Gastroesophageal sphincter (tissue), 3 donors: ENCODE data around the gene SYK.

ENCODE experiments used
- POLR2A ChIP-seq, 2 donors: fragments of 450-650 bp; IDR thresholded peaks; one replicate each; pipeline ENCODE4 v1.6.1; 2017; ENCODE audit warnings: antibody characterized with exemption in 2 of 2, mild to moderate bottlenecking in 2 of 2, moderate library complexity in 1 of 2
- POLR2AphosphoS5 ChIP-seq: sonication (generic); formaldehyde crosslinking; IDR thresholded peaks from one replicate; pipeline ENCODE4 v1.6.1; 2017; ENCODE audit warnings: antibody characterized with exemption
- TF ChIP-seq, protein P1 (sequence below), 4 experiments: fragments of 200-600 bp in 2 of 4; fragments of 450-650 bp in 2 of 4; sonication (generic) in 1 of 4; IDR thresholded peaks; one replicate each; pipeline ENCODE4 v1.5.1; 2017 to 2019; ENCODE audit warnings: antibody characterized with exemption in 4 of 4, mild to moderate bottlenecking in 2 of 4, moderate library complexity in 2 of 4

DNA sequence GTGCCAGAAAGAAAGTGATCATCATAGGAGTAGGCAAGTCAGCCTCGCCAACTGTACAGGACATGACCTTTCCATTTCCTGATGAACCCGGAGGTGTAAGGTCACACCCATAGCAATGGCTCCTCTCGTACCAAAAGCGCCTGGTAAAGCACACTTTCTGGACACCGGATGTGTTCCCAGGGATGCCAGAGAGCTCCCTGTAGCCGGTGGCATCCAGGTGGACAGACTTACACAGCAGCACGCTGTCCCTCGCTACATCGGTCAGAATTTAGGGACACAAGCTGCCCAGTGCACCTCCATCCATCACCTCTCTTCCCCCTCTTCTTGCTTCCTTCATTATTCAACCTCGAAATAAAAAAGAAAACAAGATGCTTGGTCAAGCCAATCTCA, 105.4 kb downstream of the SYK start:
- TF ChIP-seq POLR2A (IDR thresholded peaks at IDR 0.05) (no peak), POLR2AphosphoS5 (no peak)
- TF ChIP-seq, protein P1, sequence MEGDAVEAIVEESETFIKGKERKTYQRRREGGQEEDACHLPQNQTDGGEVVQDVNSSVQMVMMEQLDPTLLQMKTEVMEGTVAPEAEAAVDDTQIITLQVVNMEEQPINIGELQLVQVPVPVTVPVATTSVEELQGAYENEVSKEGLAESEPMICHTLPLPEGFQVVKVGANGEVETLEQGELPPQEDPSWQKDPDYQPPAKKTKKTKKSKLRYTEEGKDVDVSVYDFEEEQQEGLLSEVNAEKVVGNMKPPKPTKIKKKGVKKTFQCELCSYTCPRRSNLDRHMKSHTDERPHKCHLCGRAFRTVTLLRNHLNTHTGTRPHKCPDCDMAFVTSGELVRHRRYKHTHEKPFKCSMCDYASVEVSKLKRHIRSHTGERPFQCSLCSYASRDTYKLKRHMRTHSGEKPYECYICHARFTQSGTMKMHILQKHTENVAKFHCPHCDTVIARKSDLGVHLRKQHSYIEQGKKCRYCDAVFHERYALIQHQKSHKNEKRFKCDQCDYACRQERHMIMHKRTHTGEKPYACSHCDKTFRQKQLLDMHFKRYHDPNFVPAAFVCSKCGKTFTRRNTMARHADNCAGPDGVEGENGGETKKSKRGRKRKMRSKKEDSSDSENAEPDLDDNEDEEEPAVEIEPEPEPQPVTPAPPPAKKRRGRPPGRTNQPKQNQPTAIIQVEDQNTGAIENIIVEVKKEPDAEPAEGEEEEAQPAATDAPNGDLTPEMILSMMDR (IDR thresholded peaks at IDR 0.05) = no peak
